Immature natural killer cell (primary cell): ENCODE measurements around the gene AGPAT3. TPM values are rescaled to one million over a fixed set of nuclear protein-coding genes. Genes with fewer than 3 reads are reported as not detected.

Experiments used
- DNase-seq, 3 donors: peaks; one replicate each; pipeline ENCODE4 v3.0.0; 2022; ENCODE audit warnings: mixed read lengths in 1 of 3
- H3K27ac Mint-ChIP-seq, 6 donors: one replicate each; pipeline ENCODE4 v1.8.0; 2020; ENCODE audit warnings: mixed read lengths in 6 of 6, mild to moderate bottlenecking in 5 of 6, inconsistent platforms in 4 of 6, moderate library complexity in 3 of 6
- H3K27me3 Mint-ChIP-seq, 3 donors: one replicate each; pipeline ENCODE4 v1.8.0; 2020 to 2021; ENCODE audit warnings: low read depth in 3 of 3, mild to moderate bottlenecking in 3 of 3, mixed read lengths in 3 of 3, moderate library complexity in 3 of 3, inconsistent platforms in 1 of 3
- H3K36me3 Mint-ChIP-seq, 3 donors: one replicate each; pipeline ENCODE4 v1.8.0; 2020; ENCODE audit warnings: mixed read lengths in 3 of 3, inconsistent platforms in 2 of 3, mild to moderate bottlenecking in 2 of 3
- H3K4me1 Mint-ChIP-seq, 2 donors: one replicate each; pipeline ENCODE4 v1.8.0; 2020; ENCODE audit warnings: inconsistent platforms in 2 of 2, mild to moderate bottlenecking in 2 of 2, mixed read lengths in 2 of 2, moderate library complexity in 1 of 2
- H3K4me3 Mint-ChIP-seq, 5 donors: one replicate each; pipeline ENCODE4 v1.8.0; 2020; ENCODE audit warnings: mild to moderate bottlenecking in 5 of 5, mixed read lengths in 5 of 5, inconsistent platforms in 3 of 5, moderate library complexity in 3 of 5
- H3K9me3 Mint-ChIP-seq, 6 donors: one replicate each; pipeline ENCODE4 v1.8.0; 2020; ENCODE audit warnings: mild to moderate bottlenecking in 6 of 6, mixed read lengths in 6 of 6, inconsistent platforms in 4 of 6, moderate library complexity in 3 of 6
- polyA plus RNA-seq, 3 donors: library from polyadenylated mRNA; unstranded; fragments of 300-500 nt; fragmentation: Illumina TruSeq; gene quantifications; one replicate each; pipeline ENCODE4 v1.2.3, GENCODE V29; 2021

Gene AGPAT3
- polyA plus RNA-seq, 3 donors from 2014 or later = 5.6 to 11.8 (median 9.5) TPM

- Mint-ChIP-seq H3K27ac (no peak overlapping the region), H3K4me3 (no peak overlapping the region), H3K27me3 (peaks cover 19 to 23% (median 23%) of the 10 kb centered on the region in 3 donors), H3K9me3 (peaks cover 0 to 11% (median 0%) of the 10 kb centered on the region in 6 donors), H3K36me3 (peaks cover 10 to 22% (median 12%) of the 10 kb centered on the region in 3 donors), H3K4me1 (peaks cover 25 to 56% of the 10 kb centered on the region in 2 donors)
- no peak for DNase-seq
These were observed 48.9 kb downstream of the AGPAT3 start for GRCh38 chr21:43913928-43914327.

- peaks cover 24 to 33% (median 31%) of the 10 kb centered on the region in 3 donors for H3K27me3 Mint-ChIP-seq
- peaks cover 0 to 11% (median 0%) of the 10 kb centered on the region in 6 donors for H3K9me3 Mint-ChIP-seq
- H3K36me3 Mint-ChIP-seq = peaks cover 12 to 14% (median 13%) of the 10 kb centered on the region in 3 donors
- H3K27ac Mint-ChIP-seq = peak overlapping the region in 2 of 6 donors; percentile 71 to 75
- H3K4me3 Mint-ChIP-seq = peak overlapping the region; percentile 81 to 88 (median 87)
- peaks cover 35 to 58% of the 10 kb centered on the region in 2 donors for H3K4me1 Mint-ChIP-seq
- no peak for DNase-seq
These were observed 51.1 kb downstream of the AGPAT3 start for GRCh38 chr21:43916076-43916475.

GRCh38 chr21:43916691-43917514, 51.9 kb downstream of the AGPAT3 start:
- H3K9me3 Mint-ChIP-seq = peaks cover 0 to 11% (median 0%) of the 10 kb centered on the region in 6 donors
- peaks cover 10 to 13% (median 12%) of the 10 kb centered on the region in 3 donors for H3K36me3 Mint-ChIP-seq
- H3K27ac Mint-ChIP-seq = peak overlapping the region; percentile 45 to 89 (median 74)
- DNase-seq = peak; percentile 60 to 70 (median 66)
- H3K27me3 Mint-ChIP-seq = peaks cover 27 to 37% (median 31%) of the 10 kb centered on the region in 3 donors
- H3K4me3 Mint-ChIP-seq = peak overlapping the region; percentile 81 to 88 (median 87)
- peaks cover 39 to 59% of the 10 kb centered on the region in 2 donors for H3K4me1 Mint-ChIP-seq

GRCh38 chr21:43917515-43918384, 52.7 kb downstream of the AGPAT3 start:
- peaks cover 42 to 62% of the 10 kb centered on the region in 2 donors for H3K4me1 Mint-ChIP-seq
- peaks cover 3 to 7% (median 6%) of the 10 kb centered on the region in 3 donors for H3K36me3 Mint-ChIP-seq
- H3K27ac Mint-ChIP-seq = peak overlapping the region; percentile 45 to 89 (median 70)
- DNase-seq = peak; percentile 25 to 48 (median 39)
- peaks cover 0 to 3% (median 0%) of the 10 kb centered on the region in 6 donors for H3K9me3 Mint-ChIP-seq
- H3K27me3 Mint-ChIP-seq = peaks cover 27 to 39% (median 31%) of the 10 kb centered on the region in 3 donors
- H3K4me3 Mint-ChIP-seq = peak overlapping the region; percentile 81 to 88 (median 87)

GRCh38 chr21:43918385-43918947, 53.4 kb downstream of the AGPAT3 start:
- Mint-ChIP-seq H3K36me3 (peaks cover 0 to 4% (median 3%) of the 10 kb centered on the region in 3 donors), H3K4me3 (peak overlapping the region; percentile 45 to 87 (median 81)), H3K27me3 (peaks cover 27 to 39% (median 31%) of the 10 kb centered on the region in 3 donors), H3K9me3 (no peaks in the 10 kb centered on the region), H3K4me1 (peaks cover 42 to 62% of the 10 kb centered on the region in 2 donors), H3K27ac (peak overlapping the region in 3 of 6 donors; percentile 63 to 82 (median 71))
- no peak for DNase-seq

- DNase-seq = no peak
- H3K4me1 Mint-ChIP-seq = peaks cover 44 to 57% of the 10 kb centered on the region in 2 donors
- H3K4me3 Mint-ChIP-seq = peak overlapping the region in 4 of 5 donors; percentile 8 to 52 (median 42)
- H3K27me3 Mint-ChIP-seq = peaks cover 29 to 39% (median 31%) of the 10 kb centered on the region in 3 donors
- peak overlapping the region in 3 of 6 donors; percentile 5 to 11 (median 5) for H3K27ac Mint-ChIP-seq
- H3K9me3 Mint-ChIP-seq = no peaks in the 10 kb centered on the region
- peaks cover 0 to 4% (median 0%) of the 10 kb centered on the region in 3 donors for H3K36me3 Mint-ChIP-seq
These were observed 54.3 kb downstream of the AGPAT3 start for GRCh38 chr21:43919283-43919682.

- Mint-ChIP-seq H3K36me3 (peaks cover 0 to 4% (median 0%) of the 10 kb centered on the region in 3 donors), H3K4me3 (no peak overlapping the region), H3K27me3 (peaks cover 29 to 38% (median 31%) of the 10 kb centered on the region in 3 donors), H3K9me3 (no peaks in the 10 kb centered on the region), H3K4me1 (peaks cover 44 to 56% of the 10 kb centered on the region in 2 donors), H3K27ac (peak overlapping the region in 2 of 6 donors; percentile 5 to 43)
- DNase-seq = no peak
These were observed 55.1 kb downstream of the AGPAT3 start for GRCh38 chr21:43919871-43920801.

- Mint-ChIP-seq H3K36me3 (peaks cover 0 to 4% (median 0%) of the 10 kb centered on the region in 3 donors), H3K4me3 (no peak overlapping the region), H3K27me3 (peaks cover 28 to 36% (median 31%) of the 10 kb centered on the region in 3 donors), H3K9me3 (no peaks in the 10 kb centered on the region), H3K27ac (no peak overlapping the region), H3K4me1 (peaks cover 38 to 48% of the 10 kb centered on the region in 2 donors)
- DNase-seq = no peak
These were observed 56.6 kb downstream of the AGPAT3 start for GRCh38 chr21:43921571-43921978.

GRCh38 chr21:43921979-43922945, 57.2 kb downstream of the AGPAT3 start:
- H3K27me3 Mint-ChIP-seq = peaks cover 21 to 31% (median 27%) of the 10 kb centered on the region in 3 donors
- H3K4me3 Mint-ChIP-seq = no peak overlapping the region
- H3K27ac Mint-ChIP-seq = no peak overlapping the region
- no peaks in the 10 kb centered on the region for H3K9me3 Mint-ChIP-seq
- peaks cover 33 to 41% of the 10 kb centered on the region in 2 donors for H3K4me1 Mint-ChIP-seq
- peaks cover 0 to 4% (median 0%) of the 10 kb centered on the region in 3 donors for H3K36me3 Mint-ChIP-seq
- no peak for DNase-seq

GRCh38 chr21:43922949-43923348, 57.9 kb downstream of the AGPAT3 start:
- peaks cover 14 to 25% (median 20%) of the 10 kb centered on the region in 3 donors for H3K27me3 Mint-ChIP-seq
- no peaks in the 10 kb centered on the region for H3K9me3 Mint-ChIP-seq
- peaks cover 0 to 4% (median 0%) of the 10 kb centered on the region in 3 donors for H3K36me3 Mint-ChIP-seq
- H3K27ac Mint-ChIP-seq = no peak overlapping the region
- DNase-seq = no peak
- H3K4me3 Mint-ChIP-seq = no peak overlapping the region
- peaks cover 27 to 34% of the 10 kb centered on the region in 2 donors for H3K4me1 Mint-ChIP-seq

GRCh38 chr21:43923391-43923790, 58.4 kb downstream of the AGPAT3 start:
- Mint-ChIP-seq H3K27ac (no peak overlapping the region), H3K9me3 (no peaks in the 10 kb centered on the region), H3K4me1 (peaks cover 23 to 29% of the 10 kb centered on the region in 2 donors), H3K4me3 (no peak overlapping the region), H3K27me3 (peaks cover 11 to 21% (median 15%) of the 10 kb centered on the region in 3 donors), H3K36me3 (peaks cover 0 to 4% (median 0%) of the 10 kb centered on the region in 3 donors)
- DNase-seq = no peak
